Caco-2 (cell line): ENCODE measurements around the gene ZNF385C. TPM values are rescaled to one million over a fixed set of nuclear protein-coding genes. Genes with fewer than 3 reads are reported as not detected.

Source experiments
- BruUV-seq: library from RNA; stranded (reverse); fragments of 400-500 nt; replicated peaks from 2 replicates; lab custom pipeline; 2021; lab: Mats Ljungman, UMichigan
- CTCF ChIA-PET: fragments of 300-600 bp; sonication (Branson Sonifier 250); formaldehyde crosslinking; loops from one replicate; lab custom pipeline; 2022; ENCODE audit warnings: antibody characterized with exemption; lab: Charles Lee
- POLR2A ChIA-PET: fragments of 300-600 bp; sonication (Branson Sonifier 250); formaldehyde crosslinking; loops from one replicate; lab custom pipeline; 2022; ENCODE audit warnings: antibody characterized with exemption; lab: Charles Lee
- DNase-seq, 2 experiments: peaks; one replicate each; pipeline versions ENCODE4 v3.0.0 to v3.0.0-alpha.2; 2020 to 2022
- H3K27me3 ChIP-seq: replicated peaks from 2 replicates; pipeline ENCODE4 v1.6.0; 2011; ENCODE audit warnings: low read length; ENCODE audit not compliant: control insufficient read depth, insufficient read depth
- H3K36me3 ChIP-seq: 2 replicates; pipeline ENCODE4 v1.5.1; 2011; ENCODE audit warnings: low read length; ENCODE audit not compliant: control insufficient read depth, insufficient read depth
- H3K4me1 ChIP-seq: fragments of 250-450 bp; sonication (Bioruptor Pico); 2 replicates; pipeline ENCODE4 v1.5.1; 2020; ENCODE audit warnings: mild to moderate bottlenecking
- H3K4me3 ChIP-seq: 2 replicates; pipeline ENCODE4 v1.5.1; 2011; ENCODE audit warnings: low read depth, mild to moderate bottlenecking, control low read depth, low read length
- H3K9me3 ChIP-seq: fragments of 250-450 bp; sonication (Bioruptor Pico); 2 replicates; pipeline ENCODE4 v1.5.1; 2020; ENCODE audit warnings: mild to moderate bottlenecking, moderate library complexity
- H3K27ac Mint-ChIP-seq: one replicate; pipeline ENCODE4 v1.8.0; 2022; ENCODE audit warnings: mixed read lengths; ENCODE audit not compliant: unreplicated experiment
- H3K27me3 Mint-ChIP-seq: one replicate; pipeline ENCODE4 v1.8.0; 2022; ENCODE audit warnings: mixed read lengths; ENCODE audit not compliant: insufficient read depth, unreplicated experiment
- H3K36me3 Mint-ChIP-seq: one replicate; pipeline ENCODE4 v1.8.0; 2022; ENCODE audit warnings: mild to moderate bottlenecking, mixed read lengths; ENCODE audit not compliant: insufficient read depth, unreplicated experiment
- H3K4me1 Mint-ChIP-seq: one replicate; pipeline ENCODE4 v1.8.0; 2022; ENCODE audit warnings: low read depth, mixed read lengths; ENCODE audit not compliant: unreplicated experiment
- H3K4me3 Mint-ChIP-seq: one replicate; pipeline ENCODE4 v1.8.0; 2022; ENCODE audit warnings: mild to moderate bottlenecking, moderate library complexity, mixed read lengths; ENCODE audit not compliant: unreplicated experiment
- H3K9me3 Mint-ChIP-seq: one replicate; pipeline ENCODE4 v1.8.0; 2022; ENCODE audit warnings: mixed read lengths; ENCODE audit not compliant: unreplicated experiment
- CTCF ChIP-seq, 2 experiments: fragments of 200-600 bp in 1 of 2; IDR thresholded peaks; 1 replicate in 1 of 2; 2 replicates in 1 of 2; pipeline versions ENCODE4 v1.5.1 to v1.8.0; 2011 to 2022; ENCODE audit warnings: antibody characterized with exemption in 1 of 2, control low read depth in 1 of 2, inconsistent platforms in 1 of 2, low read depth in 1 of 2, low read length in 1 of 2, mild to moderate bottlenecking in 1 of 2, moderate library complexity in 1 of 2; ENCODE audit not compliant: insufficient read depth in 1 of 2, severe bottlenecking in 1 of 2, unreplicated experiment in 1 of 2
- intact Hi-C: fragments of 100-400 bp; cut with micrococcal nuclease; formaldehyde crosslinking; loops from one replicate; pipeline ENCODE4 v1.10.0; 2022; ENCODE audit not compliant: unreplicated experiment
- total RNA-seq: library from RNA; stranded (reverse); gene quantifications from 2 replicates; pipeline ENCODE4 v1.2.3, GENCODE V29; 2022

ZNF385C gene
- total RNA-seq, 1 experiment from 2014 or later: 1.5 TPM

GRCh38 chr17:42026857-42027589 is 71.2 kb downstream of the ZNF385C start:
- peaks cover 21% of the 10 kb centered on the region for H3K4me1 ChIP-seq
- no peak for TF ChIP-seq CTCF (IDR thresholded peaks at IDR 0.05; ENCODE audit: insufficient read depth in 1 of 2, low read depth in 1 of 2, low read length in 1 of 2, severe bottlenecking in 1 of 2, unreplicated experiment in 1 of 2)
- Mint-ChIP-seq H3K9me3 (no peaks in the 10 kb centered on the region), H3K27ac (peak overlapping the region; percentile 23), H3K4me1 (peaks cover 28% of the 10 kb centered on the region), H3K36me3 (peaks cover 20% of the 10 kb centered on the region), H3K27me3 (no peaks in the 10 kb centered on the region), H3K4me3 (no peak overlapping the region)
- H3K36me3 ChIP-seq: 0 out of 2 replicates have a peak, but pooled peaks cover 2% of the 10 kb centered on the region
- no peaks in the 10 kb centered on the region for H3K9me3 ChIP-seq
- intact Hi-C loops: no loop called here
- H3K4me3 ChIP-seq: no peak overlapping the region
- no TSS peak for BruUV-seq
- no peaks in the 10 kb centered on the region for H3K27me3 ChIP-seq
- ChIA-PET POLR2A (no interaction called here), CTCF (interaction anchor here (0.6 to 1.4 kb wide), 9 partner anchors 9 to 167 kb away, joined by 3 to 6 read pairs (median 3); partner anchors contain the start of genes DNAJC7, KAT2A and ZNF385C)
- no peak for DNase-seq

DNA sequence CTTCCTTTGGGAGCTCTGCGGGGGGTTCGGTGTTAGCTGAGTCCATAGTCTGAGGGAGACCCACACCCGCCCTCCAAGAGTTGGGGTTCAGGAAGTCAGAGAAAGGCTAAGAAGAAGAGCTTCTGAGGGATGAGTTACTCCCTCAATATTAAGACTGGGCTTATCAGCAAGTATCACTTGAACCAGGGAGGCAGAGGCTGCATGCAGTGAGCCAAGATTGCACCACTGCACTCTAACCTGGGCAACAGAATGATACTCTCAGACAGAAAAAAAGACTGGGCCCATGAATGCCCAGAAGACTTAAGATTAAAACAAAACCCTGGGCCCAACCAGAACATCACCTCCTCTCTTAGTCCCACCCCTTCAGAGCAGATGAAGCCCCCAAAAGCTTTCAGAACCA is 72.3 kb downstream of the ZNF385C start:
- 0 out of 2 replicates have a peak, but pooled peaks cover 4% of the 10 kb centered on the region for H3K36me3 ChIP-seq
- no peaks in the 10 kb centered on the region for H3K27me3 ChIP-seq
- Mint-ChIP-seq H3K9me3 (no peaks in the 10 kb centered on the region), H3K4me1 (peaks cover 28% of the 10 kb centered on the region), H3K36me3 (peaks cover 31% of the 10 kb centered on the region), H3K27me3 (no peaks in the 10 kb centered on the region), H3K27ac (no peak overlapping the region), H3K4me3 (no peak overlapping the region)
- TF ChIP-seq CTCF (IDR thresholded peaks at IDR 0.05; ENCODE audit: insufficient read depth in 1 of 2, low read depth in 1 of 2, low read length in 1 of 2, severe bottlenecking in 1 of 2, unreplicated experiment in 1 of 2): no peak
- H3K9me3 ChIP-seq: no peaks in the 10 kb centered on the region
- intact Hi-C loops: loop anchor here (1.0 to 2.0 kb wide), 5 partner anchors 24 to 90 kb away; partner anchors contain the start of gene C17orf113
- H3K4me1 ChIP-seq: peaks cover 21% of the 10 kb centered on the region
- ChIA-PET CTCF (interaction anchor here (1.0 to 1.4 kb wide), 2 partner anchors 42 to 92 kb away, joined by 3 to 6 read pairs; no protein-coding TSS in a partner anchor), POLR2A (interaction anchor here (1.1 kb wide), 1 partner anchor 60 kb away, joined by 3 read pairs; no protein-coding TSS in a partner anchor)
- no TSS peak for BruUV-seq
- no peak overlapping the region for H3K4me3 ChIP-seq
- DNase-seq: no peak

DNA sequence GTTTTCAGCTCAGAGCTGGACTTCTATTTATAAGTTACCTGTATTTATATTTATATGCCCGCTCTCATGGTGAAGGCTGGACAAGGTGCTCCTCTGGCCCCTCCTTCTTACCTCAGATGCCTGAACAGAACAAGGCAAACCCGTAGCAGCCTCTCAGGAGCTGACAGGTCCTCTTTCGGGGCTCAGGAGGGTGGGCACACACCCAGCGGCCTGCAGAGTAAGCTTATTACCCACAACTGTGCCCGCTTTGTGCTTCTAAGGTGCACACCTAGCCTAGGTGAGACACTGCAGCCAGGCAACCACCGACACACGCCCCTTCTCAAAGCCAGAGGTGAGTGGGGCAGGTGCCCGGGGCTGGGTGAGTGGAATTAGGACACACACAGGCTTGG is 73.1 kb downstream of the ZNF385C start:
- peaks cover 36% of the 10 kb centered on the region for H3K36me3 Mint-ChIP-seq

More for the DNA sequence above, 73.1 kb downstream of the ZNF385C start:
- 0 out of 2 replicates have a peak, but pooled peaks cover 4% of the 10 kb centered on the region for H3K36me3 ChIP-seq
- peaks cover 21% of the 10 kb centered on the region for H3K4me1 ChIP-seq
- intact Hi-C loops: loop anchor here (1.0 to 2.0 kb wide), 5 partner anchors 25 to 91 kb away; partner anchors contain the start of gene C17orf113
- TF ChIP-seq CTCF (IDR thresholded peaks at IDR 0.05; ENCODE audit: insufficient read depth in 1 of 2, low read depth in 1 of 2, low read length in 1 of 2, severe bottlenecking in 1 of 2, unreplicated experiment in 1 of 2): no peak
- H3K4me1 Mint-ChIP-seq: peaks cover 28% of the 10 kb centered on the region
- ChIA-PET CTCF (interaction anchor here (0.5 to 1.0 kb wide), 3 partner anchors 24 to 125 kb away, joined by 3 to 9 read pairs (median 4); no protein-coding TSS in a partner anchor), POLR2A (interaction anchor here (1.1 kb wide), 1 partner anchor 59 kb away, joined by 3 read pairs; no protein-coding TSS in a partner anchor)
- H3K4me3 Mint-ChIP-seq: peak overlapping the region; percentile 25
- no peak for DNase-seq
- no TSS peak for BruUV-seq
- H3K27ac Mint-ChIP-seq: peak overlapping the region; percentile 58
- H3K27me3 ChIP-seq: no peaks in the 10 kb centered on the region
- no peaks in the 10 kb centered on the region for H3K9me3 Mint-ChIP-seq
- H3K4me3 ChIP-seq: no peak overlapping the region
- H3K9me3 ChIP-seq: no peaks in the 10 kb centered on the region
- H3K27me3 Mint-ChIP-seq: no peaks in the 10 kb centered on the region
